BE2C (cell line): ENCODE results near the gene ATP11A.
"Not testable (repeated sequence)": the region's sequence is repeated elsewhere in the genome, so short reads cannot be mapped to it uniquely, and the experiment has no call there.

Experiments used
- DNase-seq: peaks from one replicate; pipeline ENCODE4 v3.0.0-alpha.2; 2020
- H3K27me3 ChIP-seq: fragments of 250-450 bp; sonication (Bioruptor Pico); 2 replicates; pipeline ENCODE4 v1.5.1; 2020; ENCODE audit warnings: mild to moderate bottlenecking
- H3K36me3 ChIP-seq: fragments of 250-450 bp; sonication (Bioruptor Pico); 2 replicates; pipeline ENCODE4 v1.5.1; 2020; ENCODE audit warnings: mild to moderate bottlenecking
- H3K4me1 ChIP-seq: fragments of 250-450 bp; sonication (Bioruptor Pico); 2 replicates; pipeline ENCODE4 v1.5.1; 2020
- H3K4me3 ChIP-seq: 2 replicates; pipeline ENCODE4 v1.5.1; 2011; ENCODE audit warnings: low read depth, low read length
- H3K9me3 ChIP-seq: fragments of 250-450 bp; sonication (Bioruptor Pico); 2 replicates; pipeline ENCODE4 v1.5.1; 2020
- TF ChIP-seq, protein P1 (sequence below): IDR thresholded peaks from 2 replicates; pipeline ENCODE4 v1.5.1; 2012; ENCODE audit warnings: mild to moderate bottlenecking, low read depth, low read length

The ATP11A gene

DNA sequence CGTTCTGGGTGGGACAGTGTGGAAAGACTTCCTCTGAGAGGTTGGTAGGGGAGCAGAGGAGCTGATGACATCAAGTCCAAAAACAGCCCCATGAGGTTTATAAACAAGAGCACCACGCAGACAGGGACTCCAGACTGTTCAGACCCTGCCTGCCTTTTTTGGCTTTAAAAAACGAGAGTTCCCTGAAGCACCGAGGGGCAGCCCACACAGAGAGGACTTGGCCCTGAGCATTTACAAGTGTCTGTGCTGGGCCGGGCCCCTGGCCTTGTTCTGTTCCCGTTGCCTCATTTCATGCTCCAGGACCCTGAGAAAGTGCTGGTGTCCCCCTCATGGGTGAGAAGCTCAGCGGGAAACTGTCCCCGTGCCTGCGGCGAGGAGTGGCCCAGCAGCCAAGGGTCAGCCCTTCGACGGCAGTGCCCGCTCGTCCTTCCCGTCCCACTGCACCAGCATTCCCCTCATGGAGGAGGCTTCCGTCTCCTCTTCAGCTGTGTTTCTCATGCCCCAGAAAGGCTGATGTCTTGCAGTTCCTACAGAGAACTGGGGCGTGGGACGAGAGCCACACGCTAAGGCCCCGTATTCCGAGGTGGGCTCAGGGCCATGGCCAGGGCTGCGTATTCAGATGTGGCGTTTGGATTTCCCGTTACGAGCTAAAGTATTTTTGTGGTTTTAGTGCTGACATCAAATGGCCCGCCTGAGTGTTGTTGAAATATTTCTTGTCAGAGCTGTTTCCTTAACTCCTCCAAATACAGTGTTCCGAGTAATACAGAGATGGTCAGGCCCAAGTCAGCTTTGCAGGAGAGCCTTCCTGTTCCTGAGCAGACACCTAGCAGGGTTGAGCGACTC, 93.5 kb downstream of the ATP11A start:
- DNase-seq = no peak
- TF ChIP-seq, protein P1, sequence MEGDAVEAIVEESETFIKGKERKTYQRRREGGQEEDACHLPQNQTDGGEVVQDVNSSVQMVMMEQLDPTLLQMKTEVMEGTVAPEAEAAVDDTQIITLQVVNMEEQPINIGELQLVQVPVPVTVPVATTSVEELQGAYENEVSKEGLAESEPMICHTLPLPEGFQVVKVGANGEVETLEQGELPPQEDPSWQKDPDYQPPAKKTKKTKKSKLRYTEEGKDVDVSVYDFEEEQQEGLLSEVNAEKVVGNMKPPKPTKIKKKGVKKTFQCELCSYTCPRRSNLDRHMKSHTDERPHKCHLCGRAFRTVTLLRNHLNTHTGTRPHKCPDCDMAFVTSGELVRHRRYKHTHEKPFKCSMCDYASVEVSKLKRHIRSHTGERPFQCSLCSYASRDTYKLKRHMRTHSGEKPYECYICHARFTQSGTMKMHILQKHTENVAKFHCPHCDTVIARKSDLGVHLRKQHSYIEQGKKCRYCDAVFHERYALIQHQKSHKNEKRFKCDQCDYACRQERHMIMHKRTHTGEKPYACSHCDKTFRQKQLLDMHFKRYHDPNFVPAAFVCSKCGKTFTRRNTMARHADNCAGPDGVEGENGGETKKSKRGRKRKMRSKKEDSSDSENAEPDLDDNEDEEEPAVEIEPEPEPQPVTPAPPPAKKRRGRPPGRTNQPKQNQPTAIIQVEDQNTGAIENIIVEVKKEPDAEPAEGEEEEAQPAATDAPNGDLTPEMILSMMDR = no peak
- Histone ChIP-seq H3K4me1 (peaks cover 4% of the 10 kb centered on the region; the same call in 1 of the 2 replicates), H3K36me3 (no peaks in the 10 kb centered on the region), H3K4me3 (no peak overlapping the region), H3K9me3 (no peaks in the 10 kb centered on the region), H3K27me3 (no peaks in the 10 kb centered on the region)

DNA sequence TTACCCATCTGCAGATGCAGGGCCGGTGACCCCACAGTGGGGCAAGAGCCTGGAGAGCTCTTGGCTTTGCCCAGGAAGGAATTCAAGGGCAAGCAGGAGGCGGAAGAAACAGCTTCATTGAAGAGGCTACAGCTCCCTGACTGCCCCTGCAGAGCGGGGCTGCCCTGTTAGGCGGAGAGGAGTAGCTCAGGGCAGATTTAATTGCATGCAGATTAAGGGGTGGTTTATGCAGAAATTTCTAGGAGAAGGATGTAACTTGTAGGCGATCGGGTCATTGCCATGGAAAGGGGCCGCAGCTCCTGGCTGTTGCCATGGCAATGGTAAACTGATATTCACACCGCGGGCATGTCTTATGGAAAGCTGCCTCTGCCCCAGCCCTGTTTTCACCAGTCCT, 94.1 kb downstream of the ATP11A start:
- Histone ChIP-seq H3K36me3 (no peaks in the 10 kb centered on the region), H3K27me3 (no peaks in the 10 kb centered on the region), H3K9me3 (no peaks in the 10 kb centered on the region), H3K4me1 (peaks cover 4% of the 10 kb centered on the region; the same call in 1 of the 2 replicates), H3K4me3 (no peak overlapping the region)
- DNase-seq = no peak
- TF ChIP-seq, protein P1 = no peak

- TF ChIP-seq, protein P1 = no peak
- no peaks in the 10 kb centered on the region for H3K36me3 ChIP-seq
- no peak overlapping the region for H3K4me3 ChIP-seq
- no peaks in the 10 kb centered on the region for H3K9me3 ChIP-seq
- H3K27me3 ChIP-seq = no peaks in the 10 kb centered on the region
- no peak for DNase-seq
- peaks cover 4% of the 10 kb centered on the region; the same call in 1 of the 2 replicates for H3K4me1 ChIP-seq
Measured at GRCh38 chr13:112784811-112785482, 95.1 kb downstream of the ATP11A start.

DNA sequence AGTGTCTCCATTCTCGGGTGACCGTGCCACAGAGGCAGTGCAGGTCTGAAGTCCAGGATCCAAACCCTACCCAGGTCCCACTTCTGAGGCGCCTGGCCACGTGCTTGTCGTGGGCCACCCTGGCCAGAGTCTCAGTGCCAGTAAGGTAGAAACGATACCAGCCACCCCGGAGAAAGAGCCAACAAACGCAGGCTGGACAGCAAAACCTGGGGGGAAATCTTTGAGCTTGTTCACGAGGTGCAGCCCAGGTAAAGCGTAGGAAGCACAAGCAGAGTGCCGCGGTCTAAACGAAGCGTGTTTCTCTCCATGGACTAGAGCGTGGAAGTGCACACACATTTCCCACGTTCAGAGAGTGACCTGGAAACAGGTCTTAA, 95.6 kb downstream of the ATP11A start:
- TF ChIP-seq, protein P1 = no peak
- H3K36me3 ChIP-seq = no peaks in the 10 kb centered on the region
- no peaks in the 10 kb centered on the region for H3K9me3 ChIP-seq
- peaks cover 4% of the 10 kb centered on the region; the same call in 1 of the 2 replicates for H3K4me1 ChIP-seq
- no peak overlapping the region for H3K4me3 ChIP-seq
- no peak for DNase-seq
- no peaks in the 10 kb centered on the region for H3K27me3 ChIP-seq

DNA sequence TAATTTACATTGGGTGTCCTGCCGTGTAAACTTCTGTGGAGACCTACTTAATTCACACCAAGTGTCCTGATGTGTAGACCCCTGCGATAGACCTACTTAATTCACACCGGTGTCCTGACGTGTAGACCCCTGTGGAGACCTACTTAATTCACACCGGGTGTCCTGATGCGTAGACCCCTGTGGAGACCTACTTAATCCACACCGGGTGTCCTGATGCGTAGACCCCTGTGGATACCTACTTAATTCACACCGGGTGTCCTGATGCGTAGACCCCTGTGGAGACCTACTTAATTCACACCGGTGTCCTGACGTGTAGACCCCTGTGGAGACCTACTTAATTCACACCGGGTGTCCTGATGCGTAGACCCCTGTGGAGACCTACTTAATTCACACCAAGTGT, 97.0 kb downstream of the ATP11A start:
- H3K36me3 ChIP-seq, DNase-seq, H3K27me3 ChIP-seq, H3K4me1 ChIP-seq, H3K9me3 ChIP-seq, H3K4me3 ChIP-seq: not testable (repeated sequence)

- Histone ChIP-seq H3K36me3 (no peaks in the 10 kb centered on the region), H3K4me3 (no peak overlapping the region), H3K9me3 (no peaks in the 10 kb centered on the region), H3K4me1 (no peaks in the 10 kb centered on the region), H3K27me3 (no peaks in the 10 kb centered on the region)
- DNase-seq = no peak
- TF ChIP-seq, protein P1 = no peak
Measured at GRCh38 chr13:112790735-112791641, 101.2 kb downstream of the ATP11A start.
